Measurements from ENCODE around the gene RABL3.

GRCh38 chr3:120683213-120683612 is 59.1 kb downstream of the RABL3 start:
- TF ChIP-seq CTCF (IDR thresholded peaks at IDR 0.05) (no peak), EP300 (IDR thresholded peaks at IDR 0.05) (no peak), POLR2A (IDR thresholded peaks at IDR 0.05) (no peak)
